Measurements from ENCODE around the gene FUCA2. TPM values are rescaled to one million over a fixed set of nuclear protein-coding genes. Genes with fewer than 3 reads are reported as not detected.

Gene FUCA2
- total RNA-seq, 2 experiments from 2014 or later = 1.1 to 1.5 TPM

- no peak for TF ChIP-seq CTCF (IDR thresholded peaks at IDR 0.05)
- Histone ChIP-seq H3K4me1 (ENCODE audit: insufficient read depth, low read length) (peaks cover 42% of the 10 kb centered on the region), H3K27me3 (ENCODE audit: control insufficient read depth in 1 of 2, insufficient read depth in 2 of 2, low read length in 2 of 2) (no peaks in the 10 kb centered on the region), H3K9me3 (ENCODE audit: control insufficient read depth in 1 of 2, insufficient read depth in 1 of 2, low read length in 2 of 2) (no peaks in the 10 kb centered on the region), H3K27ac (ENCODE audit: low read depth in 1 of 2, low read length in 2 of 2) (no peak overlapping the region), H3K4me3 (ENCODE audit: low read length) (no peak overlapping the region), H3K36me3 (ENCODE audit: insufficient read depth, low read length) (no peaks in the 10 kb centered on the region)
- H3K9me3 Mint-ChIP-seq = no peaks in the 10 kb centered on the region
- ChIA-PET POLR2A (interaction anchor here (0.7 to 4.6 kb wide), 4 partner anchors 12 to 1203 kb away, joined by 3 to 48 read pairs (median 28); partner anchors contain the start of genes ADAT2, FUCA2 and PEX3), CTCF (interaction anchor here (1.8 kb wide), 1 partner anchor 22 kb away, joined by 7 read pairs; no protein-coding TSS in a partner anchor)
- peak overlapping the region; percentile 15 for H3K4me3 Mint-ChIP-seq
- peaks cover 35% of the 10 kb centered on the region for H3K4me1 Mint-ChIP-seq (ENCODE audit: low read depth)
- ATAC-seq (ENCODE audit: poor library complexity) (no peak), DNase-seq (no peak)
- peaks cover 5% of the 10 kb centered on the region for H3K36me3 Mint-ChIP-seq (ENCODE audit: low read depth)
- intact Hi-C loops (cut with DNase I, micrococcal nuclease) = loop anchor here (5.0 kb wide), 1 partner anchor 83 kb away; the partner anchor contains the start of genes ADAT2 (in 2 of the 2) and PEX3 (in 2 of the 2)
- no peaks in the 10 kb centered on the region for H3K27me3 Mint-ChIP-seq
- H3K27ac Mint-ChIP-seq = no peak overlapping the region
These were observed 23.7 kb upstream of the FUCA2 start for GRCh38 chr6:143535189-143535614.

GRCh38 chr6:143531720-143532499 lies 20.4 kb upstream of the FUCA2 start:
- Mint-ChIP-seq H3K4me1 (ENCODE audit: low read depth) (peaks cover 21% of the 10 kb centered on the region), H3K27me3 (no peaks in the 10 kb centered on the region), H3K9me3 (no peaks in the 10 kb centered on the region), H3K27ac (no peak overlapping the region), H3K36me3 (ENCODE audit: low read depth) (no peaks in the 10 kb centered on the region), H3K4me3 (no peak overlapping the region)
- intact Hi-C loops (cut with DNase I, micrococcal nuclease) = no loop called here
- ChIA-PET POLR2A (no interaction called here), CTCF (interaction anchor here (1.4 kb wide), 1 partner anchor 18 kb away, joined by 3 read pairs; no protein-coding TSS in a partner anchor)
- no peaks in the 10 kb centered on the region for H3K27me3 ChIP-seq (ENCODE audit: control insufficient read depth in 1 of 2, insufficient read depth in 2 of 2, low read length in 2 of 2)
- no peak overlapping the region for H3K27ac ChIP-seq (ENCODE audit: low read depth in 1 of 2, low read length in 2 of 2)
- H3K9me3 ChIP-seq (ENCODE audit: control insufficient read depth in 1 of 2, insufficient read depth in 1 of 2, low read length in 2 of 2) = no peaks in the 10 kb centered on the region
- peaks cover 27% of the 10 kb centered on the region for H3K4me1 ChIP-seq (ENCODE audit: insufficient read depth, low read length)
- DNase-seq = peak in 1 of 14 experiments; percentile 27
- no peak for TF ChIP-seq CTCF (IDR thresholded peaks at IDR 0.05)
- H3K36me3 ChIP-seq (ENCODE audit: insufficient read depth, low read length) = no peaks in the 10 kb centered on the region
- no peak overlapping the region for H3K4me3 ChIP-seq (ENCODE audit: low read length)
- no peak for ATAC-seq (ENCODE audit: poor library complexity)

- H3K4me1 Mint-ChIP-seq (ENCODE audit: low read depth) = peaks cover 15% of the 10 kb centered on the region
- H3K27me3 Mint-ChIP-seq = no peaks in the 10 kb centered on the region
- CTCF ChIA-PET = interaction anchor here (0.6 to 1.5 kb wide), 7 partner anchors 10 to 484 kb away, joined by 3 to 14 read pairs (median 3); no protein-coding TSS in a partner anchor
- peak in 4 of 14 experiments; percentile 23 to 37 (median 32) for DNase-seq
- H3K9me3 Mint-ChIP-seq = no peaks in the 10 kb centered on the region
- no peak overlapping the region for H3K4me3 ChIP-seq (ENCODE audit: low read length)
- TF ChIP-seq CTCF (IDR thresholded peaks at IDR 0.05) = peak; percentile 17
- peak; percentile 44 for ATAC-seq (ENCODE audit: poor library complexity)
- POLR2A ChIA-PET = interaction anchor here (0.9 to 1.7 kb wide), 3 partner anchors 9 to 314 kb away, joined by 3 to 5 read pairs (median 4); partner anchors contain the start of gene LTV1
- H3K36me3 ChIP-seq (ENCODE audit: insufficient read depth, low read length) = no peaks in the 10 kb centered on the region
- H3K9me3 ChIP-seq (ENCODE audit: control insufficient read depth in 1 of 2, insufficient read depth in 1 of 2, low read length in 2 of 2) = no peaks in the 10 kb centered on the region
- peaks cover 19% of the 10 kb centered on the region for H3K4me1 ChIP-seq (ENCODE audit: insufficient read depth, low read length)
- H3K27ac ChIP-seq (ENCODE audit: low read depth in 1 of 2, low read length in 2 of 2) = peak overlapping the region in 1 of 2 donors; percentile 63
- H3K4me3 Mint-ChIP-seq = no peak overlapping the region
- H3K36me3 Mint-ChIP-seq (ENCODE audit: low read depth) = no peaks in the 10 kb centered on the region
- H3K27me3 ChIP-seq (ENCODE audit: control insufficient read depth in 1 of 2, insufficient read depth in 2 of 2, low read length in 2 of 2) = no peaks in the 10 kb centered on the region
- peak overlapping the region; percentile 87 for H3K27ac Mint-ChIP-seq
- intact Hi-C loops (cut with DNase I, micrococcal nuclease) = no loop called here
These were observed 17.6 kb upstream of the FUCA2 start for GRCh38 chr6:143529095-143529494.

Measured in CD4-positive, alpha-beta T cell (primary cell).